Colonic mucosa (tissue), 4 donors: ENCODE measurements around the gene GASK1A. TPM values are rescaled to one million over a fixed set of nuclear protein-coding genes. Genes with fewer than 3 reads are reported as not detected.
"Not testable (repeated sequence)": the region's sequence is repeated elsewhere in the genome, so short reads cannot be mapped to it uniquely, and the experiment has no call there.

Experiments
- DNase-seq: peaks from one replicate; pipeline ENCODE4 v3.0.0-alpha.2; 2020
- H3K27ac ChIP-seq: fragments of 200-600 bp; one replicate; pipeline ENCODE4 v1.8.0; 2021
- H3K27me3 ChIP-seq: fragments of 200-600 bp; one replicate; pipeline ENCODE4 v1.8.0; 2021
- H3K36me3 ChIP-seq: fragments of 200-600 bp; one replicate; pipeline ENCODE4 v1.8.0; 2021
- H3K4me1 ChIP-seq: fragments of 200-600 bp; one replicate; pipeline ENCODE4 v1.8.0; 2021; ENCODE audit warnings: mild to moderate bottlenecking
- H3K4me3 ChIP-seq: fragments of 200-600 bp; one replicate; pipeline ENCODE4 v1.8.0; 2021
- H3K9ac ChIP-seq, 2 donors: one replicate each; pipeline ENCODE4 v1.7.0; 2013; ENCODE audit warnings: control low read depth in 2 of 2, low read depth in 2 of 2, low read length in 2 of 2
- H3K9me3 ChIP-seq: fragments of 200-600 bp; one replicate; pipeline ENCODE4 v1.8.0; 2021
- intact Hi-C: fragments of 100-400 bp; cut with DNase I; formaldehyde crosslinking; loops from one replicate; pipeline ENCODE4 v1.14.1; 2022
- total RNA-seq, 2 donors: library from RNA; stranded (reverse); fragmentation: NEBNext Ultra II Directional in 1 of 2; extraction: Animal tissue kit (Norgen Biotek cat#: 25700) in 1 of 2; gene quantifications; one replicate each; pipeline ENCODE4 v1.2.1, GENCODE V29; 2021
- TF ChIP-seq, protein P1 (sequence below): fragments of 200-600 bp; IDR thresholded peaks from one replicate; pipeline ENCODE4 v1.8.0; 2022; ENCODE audit warnings: antibody characterized with exemption, mild to moderate bottlenecking
- donor health status: healthy.
- donor health status: DM: no; HTN: no; CAD: no.
- donor health status: DM: no; HTN: no; CAD: no.

Gene GASK1A
- total RNA-seq, 2 donors from 2014 or later = 1.3 to 2.2 TPM

DNA sequence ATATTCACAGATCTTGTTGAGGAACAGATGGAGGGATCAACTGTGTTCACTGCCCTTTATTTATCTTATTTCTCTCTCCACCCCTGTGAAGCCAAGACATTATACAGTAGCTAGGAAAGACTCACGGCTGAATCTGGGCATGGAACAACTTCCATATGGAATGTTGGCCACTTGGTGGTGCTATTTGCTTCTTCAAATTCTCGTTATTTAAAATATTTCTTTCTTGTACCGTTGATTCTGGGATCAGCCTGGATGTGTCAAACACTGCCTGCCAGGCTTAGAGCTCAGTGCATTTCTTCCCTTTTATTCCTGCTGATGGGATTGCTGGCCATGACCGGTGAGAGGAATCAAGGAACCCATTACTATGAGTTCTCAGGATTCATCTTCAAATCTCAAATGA lies 17.5 kb upstream of the GASK1A start:
- Histone ChIP-seq H3K9ac (no peak overlapping the region), H3K4me1 (no peaks in the 10 kb centered on the region), H3K36me3 (no peaks in the 10 kb centered on the region), H3K9me3 (no peaks in the 10 kb centered on the region), H3K4me3 (no peak overlapping the region), H3K27ac (no peak overlapping the region), H3K27me3 (no peaks in the 10 kb centered on the region)
- TF ChIP-seq, protein P1, sequence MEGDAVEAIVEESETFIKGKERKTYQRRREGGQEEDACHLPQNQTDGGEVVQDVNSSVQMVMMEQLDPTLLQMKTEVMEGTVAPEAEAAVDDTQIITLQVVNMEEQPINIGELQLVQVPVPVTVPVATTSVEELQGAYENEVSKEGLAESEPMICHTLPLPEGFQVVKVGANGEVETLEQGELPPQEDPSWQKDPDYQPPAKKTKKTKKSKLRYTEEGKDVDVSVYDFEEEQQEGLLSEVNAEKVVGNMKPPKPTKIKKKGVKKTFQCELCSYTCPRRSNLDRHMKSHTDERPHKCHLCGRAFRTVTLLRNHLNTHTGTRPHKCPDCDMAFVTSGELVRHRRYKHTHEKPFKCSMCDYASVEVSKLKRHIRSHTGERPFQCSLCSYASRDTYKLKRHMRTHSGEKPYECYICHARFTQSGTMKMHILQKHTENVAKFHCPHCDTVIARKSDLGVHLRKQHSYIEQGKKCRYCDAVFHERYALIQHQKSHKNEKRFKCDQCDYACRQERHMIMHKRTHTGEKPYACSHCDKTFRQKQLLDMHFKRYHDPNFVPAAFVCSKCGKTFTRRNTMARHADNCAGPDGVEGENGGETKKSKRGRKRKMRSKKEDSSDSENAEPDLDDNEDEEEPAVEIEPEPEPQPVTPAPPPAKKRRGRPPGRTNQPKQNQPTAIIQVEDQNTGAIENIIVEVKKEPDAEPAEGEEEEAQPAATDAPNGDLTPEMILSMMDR = peak; percentile 50
- intact Hi-C loops = loop anchor here (2.0 to 10.0 kb wide), 2 partner anchors 193 to 543 kb away; no protein-coding TSS in a partner anchor
- peak; percentile 26 for DNase-seq

DNA sequence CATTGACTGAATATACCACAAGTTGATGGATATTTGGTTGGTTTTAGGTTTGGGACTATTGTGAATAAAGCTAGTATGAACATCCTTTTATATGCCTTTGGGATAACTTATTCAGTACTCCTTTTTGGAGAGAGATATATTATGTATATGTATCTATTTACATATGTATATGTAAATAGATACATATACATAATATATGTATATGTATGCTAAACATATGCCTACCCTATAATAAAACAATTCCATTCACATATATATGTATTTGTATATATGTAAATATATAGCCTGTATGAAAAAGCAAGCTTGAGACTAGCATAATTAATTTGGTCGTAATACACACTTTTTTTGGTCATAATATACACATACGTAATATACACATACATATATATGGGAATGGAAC lies 15.8 kb upstream of the GASK1A start:
- no peak overlapping the region for H3K9ac ChIP-seq
- no peak overlapping the region for H3K27ac ChIP-seq
- no peak overlapping the region for H3K4me3 ChIP-seq
- no peak for DNase-seq
- H3K4me1 ChIP-seq = no peaks in the 10 kb centered on the region
- intact Hi-C loops = loop anchor here (10.0 kb wide), 1 partner anchor 542 kb away; no protein-coding TSS in a partner anchor
- H3K36me3 ChIP-seq = no peaks in the 10 kb centered on the region
- no peaks in the 10 kb centered on the region for H3K27me3 ChIP-seq
- H3K9me3 ChIP-seq = no peaks in the 10 kb centered on the region
- TF ChIP-seq, protein P1 = no peak

DNA sequence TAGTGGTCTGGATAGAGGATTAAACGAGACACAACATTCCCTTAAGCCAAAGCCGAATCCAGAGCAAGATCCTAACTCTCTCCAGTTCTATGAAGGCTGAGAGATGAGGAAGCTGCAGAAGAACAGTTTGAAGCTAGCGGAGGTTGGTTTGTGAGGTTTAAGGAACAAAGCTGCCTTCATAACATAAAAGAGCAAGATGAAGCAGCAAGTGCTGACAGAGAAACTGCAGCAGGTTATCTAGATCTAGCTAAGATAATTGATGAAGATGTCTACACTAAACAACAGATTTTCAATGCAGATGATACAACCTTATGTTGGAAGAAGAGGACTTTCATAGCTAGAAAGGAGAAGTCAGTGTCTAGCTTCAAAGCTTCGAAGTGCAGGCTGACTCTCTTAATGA lies 14.8 kb upstream of the GASK1A start:
- no peaks in the 10 kb centered on the region for H3K4me1 ChIP-seq
- no peaks in the 10 kb centered on the region for H3K36me3 ChIP-seq
- DNase-seq = no peak
- no peak overlapping the region for H3K27ac ChIP-seq
- H3K27me3 ChIP-seq = no peaks in the 10 kb centered on the region
- H3K9ac ChIP-seq = no peak overlapping the region
- H3K4me3 ChIP-seq = no peak overlapping the region
- intact Hi-C loops = loop anchor here (10.0 kb wide), 1 partner anchor 541 kb away; no protein-coding TSS in a partner anchor
- H3K9me3 ChIP-seq = no peaks in the 10 kb centered on the region
- TF ChIP-seq, protein P1 = no peak

DNA sequence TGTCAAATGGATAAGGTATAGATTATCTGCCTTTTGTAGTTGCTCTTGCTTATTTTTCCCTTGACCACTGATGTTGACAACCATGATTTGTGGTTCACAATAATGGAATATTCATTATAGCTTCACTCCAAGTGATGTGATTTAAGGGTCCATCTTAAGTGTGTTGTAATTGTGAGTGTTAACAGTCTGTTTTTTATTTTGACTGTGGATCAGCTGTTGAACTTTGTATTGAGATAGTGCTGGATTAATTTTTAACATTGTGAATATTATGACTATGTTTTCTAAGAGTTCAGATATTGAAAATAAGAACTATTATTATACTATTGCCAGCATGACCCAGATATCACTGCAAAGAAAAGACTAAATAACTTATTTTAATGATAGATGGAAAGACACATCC lies 8.6 kb upstream of the GASK1A start:
- no peaks in the 10 kb centered on the region for H3K27me3 ChIP-seq
- TF ChIP-seq, protein P1 = no peak
- no peaks in the 10 kb centered on the region for H3K9me3 ChIP-seq
- no peak overlapping the region for H3K4me3 ChIP-seq
- H3K4me1 ChIP-seq = no peaks in the 10 kb centered on the region
- H3K9ac ChIP-seq = no peak overlapping the region
- no peak for DNase-seq
- H3K27ac ChIP-seq = no peak overlapping the region
- intact Hi-C loops = loop anchor here (10.0 kb wide), 1 partner anchor 134 kb away; the partner anchor contains the start of gene POMGNT2
- H3K36me3 ChIP-seq = no peaks in the 10 kb centered on the region

DNA sequence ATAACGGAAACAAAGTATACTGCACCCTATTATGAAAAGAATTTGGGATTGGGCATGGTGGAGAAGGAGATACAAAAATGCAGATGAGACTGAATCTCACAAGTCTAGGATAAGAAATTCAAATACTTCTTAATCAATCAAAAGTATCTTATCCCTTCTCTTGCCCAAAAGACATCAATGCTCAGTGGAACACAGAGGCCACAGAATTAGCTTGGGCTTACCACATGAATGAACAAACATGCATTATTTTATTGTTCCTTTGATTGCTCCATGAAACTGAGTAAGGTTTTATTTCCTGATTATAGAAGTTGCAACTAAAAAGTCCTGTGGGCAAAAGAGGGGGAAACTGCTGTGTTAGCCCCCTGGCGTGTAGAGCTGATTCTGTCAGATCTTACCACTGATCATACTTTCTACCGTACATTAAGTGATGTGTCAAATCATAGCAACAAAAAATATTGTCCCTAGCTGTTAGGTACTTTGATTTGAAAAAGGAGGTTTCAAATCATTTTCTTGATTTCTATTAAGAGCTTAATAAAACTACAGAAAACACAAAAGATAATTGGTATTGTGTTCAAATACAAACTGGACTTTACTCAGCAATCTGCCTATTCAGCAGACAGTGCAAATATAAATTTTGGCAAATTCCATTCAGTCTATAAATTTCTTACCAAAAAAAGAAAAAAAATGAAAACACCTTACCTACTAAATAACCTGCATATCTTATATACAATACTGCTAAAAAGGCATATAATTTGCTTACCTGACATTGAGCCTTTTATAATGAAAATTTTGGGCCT lies 7.9 kb upstream of the GASK1A start:
- Histone ChIP-seq H3K4me3 (no peak overlapping the region), H3K9ac (no peak overlapping the region), H3K36me3 (no peaks in the 10 kb centered on the region), H3K9me3 (no peaks in the 10 kb centered on the region), H3K4me1 (no peaks in the 10 kb centered on the region), H3K27me3 (no peaks in the 10 kb centered on the region), H3K27ac (no peak overlapping the region)
- DNase-seq = no peak
- TF ChIP-seq, protein P1 = no peak
- intact Hi-C loops = loop anchor here (10.0 kb wide), 1 partner anchor 134 kb away; the partner anchor contains the start of gene POMGNT2

DNA sequence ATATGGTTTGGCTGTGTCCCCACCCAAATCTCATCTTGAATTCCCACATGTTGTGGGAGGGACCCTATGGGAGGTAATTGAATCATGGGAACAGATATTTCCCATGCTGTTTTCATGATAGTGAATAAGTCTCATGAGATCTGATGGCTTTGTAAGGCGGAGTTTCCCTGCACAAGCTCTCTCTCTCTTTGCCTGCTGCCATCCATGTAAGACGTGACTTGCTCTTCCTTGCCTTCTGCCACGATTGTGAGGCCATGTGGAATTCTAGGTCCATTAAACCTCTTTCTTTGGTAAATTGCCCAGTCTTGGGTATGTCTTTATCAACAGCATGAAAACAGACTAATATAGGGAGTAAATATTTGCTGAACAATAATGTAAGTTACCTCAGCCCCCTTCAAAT lies 4.2 kb upstream of the GASK1A start:
- H3K4me1 ChIP-seq, H3K27ac ChIP-seq, DNase-seq, H3K9me3 ChIP-seq, H3K9ac ChIP-seq, H3K4me3 ChIP-seq, H3K36me3 ChIP-seq: not testable (repeated sequence)
- H3K27me3 ChIP-seq = peaks cover 10% of the 10 kb centered on the region
- intact Hi-C loops = loop anchor here (10.0 kb wide), 1 partner anchor 130 kb away; the partner anchor contains the start of gene POMGNT2
